HepG2 (cell line): ENCODE results near the gene APLF. TPM values are rescaled to one million over a fixed set of nuclear protein-coding genes. Genes with fewer than 3 reads are reported as not detected.

ENCODE experiments used
- ARID3A ChIP-seq: IDR thresholded peaks from 2 replicates; pipeline ENCODE4 v1.6.1; 2012; ENCODE audit warnings: low read depth, low read length, improper control_type of control experiment
- CENPX ChIP-seq: sonication (generic); formaldehyde crosslinking; IDR thresholded peaks from 2 replicates; pipeline ENCODE4 v1.9.0; 2021; ENCODE audit warnings: mild to moderate bottlenecking, missing genetic modification reagents, moderate library complexity
- DMAP1 ChIP-seq: IDR thresholded peaks from 2 replicates; pipeline ENCODE4 v1.6.1; 2016
- DNMT1 ChIP-seq: sonication (generic); formaldehyde crosslinking; IDR thresholded peaks from 2 replicates; pipeline ENCODE4 v1.5.1; 2020; ENCODE audit warnings: mild to moderate bottlenecking, missing genetic modification reagents
- HMG20A ChIP-seq: IDR thresholded peaks from 2 replicates; pipeline ENCODE4 v1.6.1; 2016; ENCODE audit warnings: borderline replicate concordance
- KAT2B ChIP-seq: fragments of 150-350 bp; IDR thresholded peaks from 2 replicates; pipeline ENCODE4 v1.6.1; 2014; ENCODE audit warnings: low read depth, low read length, borderline replicate concordance
- MEIS2 ChIP-seq: sonication (generic); formaldehyde crosslinking; IDR thresholded peaks from 2 replicates; pipeline ENCODE4 v1.9.0; 2021; ENCODE audit warnings: mild to moderate bottlenecking, missing genetic modification reagents
- PBX2 ChIP-seq: IDR thresholded peaks from 2 replicates; pipeline ENCODE4 v1.6.1; 2016; ENCODE audit warnings: control low read depth
- PLSCR1 ChIP-seq: sonication (generic); formaldehyde crosslinking; IDR thresholded peaks from 2 replicates; pipeline ENCODE4 v1.5.0; 2020; ENCODE audit warnings: missing genetic modification reagents, mild to moderate bottlenecking, borderline replicate concordance
- SNAPC2 ChIP-seq: sonication (generic); formaldehyde crosslinking; IDR thresholded peaks from 2 replicates; pipeline ENCODE4 v1.8.1; 2022; ENCODE audit warnings: mild to moderate bottlenecking, missing genetic modification reagents
- TBP ChIP-seq: sonication (generic); formaldehyde crosslinking; IDR thresholded peaks from 2 replicates; pipeline ENCODE4 v1.5.0; 2020; ENCODE audit warnings: missing genetic modification reagents
- THAP7 ChIP-seq: sonication (generic); formaldehyde crosslinking; IDR thresholded peaks from 2 replicates; pipeline ENCODE4 v1.8.1; 2023; ENCODE audit warnings: mild to moderate bottlenecking, missing genetic modification reagents
- XRCC5 ChIP-seq: fragments of 200-400 bp; formaldehyde crosslinking; optimal IDR thresholded peaks from 2 replicates; pipeline ENCODE3; 2017; ENCODE audit warnings: mild to moderate bottlenecking, low read length
- ZBTB10 ChIP-seq: sonication (generic); formaldehyde crosslinking; IDR thresholded peaks from 2 replicates; pipeline ENCODE4 v1.4.0; 2020; ENCODE audit warnings: missing genetic modification reagents, borderline replicate concordance
- ZNF281 ChIP-seq: sonication (generic); formaldehyde crosslinking; IDR thresholded peaks from 2 replicates; pipeline ENCODE4 v1.4.0; 2020; ENCODE audit warnings: missing genetic modification reagents, borderline replicate concordance
- ZNF670 ChIP-seq: sonication (generic); formaldehyde crosslinking; IDR thresholded peaks from 2 replicates; pipeline ENCODE4 v1.8.0; 2022; ENCODE audit warnings: mild to moderate bottlenecking, missing genetic modification reagents, borderline replicate concordance
- ZNF709 ChIP-seq: sonication (generic); formaldehyde crosslinking; IDR thresholded peaks from 2 replicates; pipeline ENCODE4 v1.5.0; 2020; ENCODE audit warnings: mild to moderate bottlenecking, missing genetic modification reagents
- ZNF710 ChIP-seq: sonication (generic); formaldehyde crosslinking; IDR thresholded peaks from 2 replicates; pipeline ENCODE4 v1.5.0; 2020; ENCODE audit warnings: mild to moderate bottlenecking, missing genetic modification reagents, borderline replicate concordance
- ZNF775 ChIP-seq: sonication (generic); formaldehyde crosslinking; IDR thresholded peaks from 2 replicates; pipeline ENCODE4 v1.4.0; 2020; ENCODE audit warnings: missing genetic modification reagents, mild to moderate bottlenecking, moderate library complexity, borderline replicate concordance
- polyA plus RNA-seq, 8 experiments: library from polyadenylated mRNA; depleted of rRNA in 3 of 8; stranded (reverse) in 7 of 8; unstranded in 1 of 8; fragments of >200 nt; fragmentation: Illumina TruSeq in 4 of 8; extraction: Trizol in 4 of 8; gene quantifications; 2 replicates each; pipeline versions ENCODE4 v1.2.1 to v1.2.3, GENCODE V29; 2011 to 2016; ENCODE audit warnings: low read depth in 4 of 8, missing spikeins in 1 of 8, mixed read lengths in 1 of 8; ENCODE audit not compliant: insufficient read depth in 1 of 8
- total RNA-seq, 5 experiments: library from RNA; depleted of rRNA; stranded (reverse); fragments of >200 nt; fragmentation: Illumina TruSeq; extraction: Trizol; gene quantifications; 2 replicates each; pipeline ENCODE4 v1.2.3, GENCODE V29; 2016; ENCODE audit warnings: low read depth in 1 of 5

APLF gene
- total and polyA plus RNA-seq, 2 of the 13 experiments (the other 11 are each of a cell fraction or from before 2014, with no cell fraction given) = 0.45 to 2.2 TPM

GRCh38 chr2:68466778-68467076, 658 bp upstream of the APLF start (continued):
- TF ChIP-seq SNAPC2 (CRISPR knock-in tag) (no peak), ZNF775 (peak; percentile 99), ARID3A (no peak), PBX2 (no peak), ZNF710 (CRISPR knock-in tag) (no peak), TBP (CRISPR knock-in tag) (no peak), MEIS2 (no peak), ZNF670 (CRISPR knock-in tag) (no peak), ZBTB10 (CRISPR knock-in tag) (no peak), HMG20A (no peak), PLSCR1 (0 out of 2 replicates have a peak, but pooled peaks have one; percentile 3), DMAP1 (CRISPR knock-in tag) (no peak), ZNF281 (CRISPR knock-in tag) (no peak), DNMT1 (no peak), XRCC5 (peak; percentile 12), KAT2B (no peak), ZNF709 (CRISPR knock-in tag) (no peak), THAP7 (CRISPR knock-in tag) (no peak), CENPX (CRISPR knock-in tag) (no peak)
